Natural killer cell treated with Interleukin-12 subunit alpha and Interleukin-12 subunit beta and Interleukin-15 and Interleukin-18, amount 100 ng/mL, for 72 hours (primary cell): Measurements from ENCODE around the gene FAM120AOS. TPM values are rescaled to one million over a fixed set of nuclear protein-coding genes. Genes with fewer than 3 reads are reported as not detected.
"Not testable (repeated sequence)": the region's sequence is repeated elsewhere in the genome, so short reads cannot be mapped to it uniquely, and the experiment has no call there.

ENCODE experiments used
- ATAC-seq, 2 donors: fragments of 150-1000 bp; cut with Tn5 transposase in 1 of 2; sonication (Bioruptor Pico), chemical (Tn5 transposase) in 1 of 2; 2 replicates each; pipeline ENCODE4 v1.10.0; 2021
- DNase-seq: peaks from one replicate; pipeline ENCODE4 v3.0.0; 2022; ENCODE audit warnings: low spot score
- H3K27ac Mint-ChIP-seq, 2 donors: 1 replicate in 1 of 2; 2 replicates in 1 of 2; pipeline ENCODE4 v1.8.0; 2022; ENCODE audit warnings: mixed read lengths in 2 of 2, mild to moderate bottlenecking in 1 of 2, moderate library complexity in 1 of 2
- H3K27me3 Mint-ChIP-seq, 2 donors: 1 replicate in 1 of 2; 2 replicates in 1 of 2; pipeline ENCODE4 v1.8.0; 2022; ENCODE audit warnings: mixed read lengths in 2 of 2
- H3K36me3 Mint-ChIP-seq: one replicate; pipeline ENCODE4 v1.8.0; 2022; ENCODE audit warnings: mixed read lengths
- H3K4me1 Mint-ChIP-seq, 2 donors: 1 replicate in 1 of 2; 2 replicates in 1 of 2; pipeline ENCODE4 v1.8.0; 2022; ENCODE audit warnings: low read depth in 2 of 2, mixed read lengths in 2 of 2, mild to moderate bottlenecking in 1 of 2
- H3K4me3 Mint-ChIP-seq: one replicate; pipeline ENCODE4 v1.8.0; 2022; ENCODE audit warnings: mixed read lengths
- H3K9me3 Mint-ChIP-seq: 2 replicates; pipeline ENCODE4 v1.8.0; 2022; ENCODE audit warnings: mixed read lengths
- total RNA-seq, 2 donors: library from RNA; stranded (reverse); gene quantifications; one replicate each; pipeline ENCODE4 v1.2.3, GENCODE V29; 2022

Gene FAM120AOS
- total RNA-seq, 2 donors from 2014 or later, result 28.6 to 36.0 TPM

- H3K27ac Mint-ChIP-seq, result peak overlapping the region in 1 of 2 donors; percentile 39
- H3K4me1 Mint-ChIP-seq, result peaks cover 12 to 17% of the 10 kb centered on the region in 2 donors
- no peak for ATAC-seq
- DNase-seq, result no peak
- peaks cover 13% of the 10 kb centered on the region for H3K36me3 Mint-ChIP-seq
- no peak overlapping the region for H3K4me3 Mint-ChIP-seq
- H3K27me3 Mint-ChIP-seq, result no peaks in the 10 kb centered on the region
- no peaks in the 10 kb centered on the region for H3K9me3 Mint-ChIP-seq
These were observed 7.3 kb downstream of the FAM120AOS start for GRCh38 chr9:93446073-93446472.

- Mint-ChIP-seq H3K4me1 (peaks cover 0 to under 1% of the 10 kb centered on the region in 2 donors), H3K9me3 (no peaks in the 10 kb centered on the region), H3K27ac (no peak overlapping the region), H3K4me3 (no peak overlapping the region), H3K27me3 (no peaks in the 10 kb centered on the region), H3K36me3 (peaks cover 4% of the 10 kb centered on the region)
- no peak for DNase-seq
- ATAC-seq, result no peak
These were observed 12.3 kb downstream of the FAM120AOS start for GRCh38 chr9:93440896-93441580.

DNA sequence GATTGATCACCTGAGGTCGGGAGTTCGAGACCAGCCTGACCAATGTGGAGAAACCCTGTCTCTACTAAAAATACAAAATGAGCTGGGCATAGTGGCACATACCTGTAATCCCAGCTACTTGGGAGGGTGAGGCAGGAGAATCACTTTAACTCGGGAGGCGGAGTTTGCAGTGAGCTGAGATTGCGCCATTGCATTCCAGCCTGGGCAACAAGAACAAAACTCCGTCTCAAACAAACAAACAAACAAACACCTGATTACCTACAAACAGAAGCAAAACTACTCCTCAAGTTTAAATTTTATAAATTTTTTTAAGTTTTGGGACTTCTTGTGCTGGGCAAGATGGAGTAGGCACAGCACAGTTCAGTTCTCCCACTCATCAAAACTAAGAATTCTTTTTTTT lies 14.1 kb downstream of the FAM120AOS start:
- not testable (repeated sequence) for ATAC-seq, H3K27ac Mint-ChIP-seq, H3K36me3 Mint-ChIP-seq, H3K27me3 Mint-ChIP-seq, H3K9me3 Mint-ChIP-seq, DNase-seq, H3K4me3 Mint-ChIP-seq, H3K4me1 Mint-ChIP-seq

DNA sequence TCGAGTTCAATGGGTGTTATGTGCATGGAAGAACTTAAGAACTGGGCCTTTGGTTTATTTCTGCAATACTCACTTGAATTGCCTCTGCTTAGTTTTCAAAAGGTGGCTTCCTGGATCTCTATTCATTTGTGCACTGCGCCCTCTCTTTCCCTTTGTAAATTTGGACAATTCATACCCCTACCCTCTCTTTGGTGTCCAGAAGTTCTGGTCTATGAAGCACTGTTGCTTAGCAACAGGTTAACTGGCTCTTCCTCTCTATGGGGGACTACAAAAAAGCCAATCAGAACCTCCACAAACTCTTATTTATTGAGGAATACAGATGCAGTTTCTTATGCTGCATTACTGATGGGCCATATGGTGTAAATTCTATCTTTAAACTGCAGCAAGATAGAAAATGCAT lies 15.4 kb downstream of the FAM120AOS start:
- H3K4me3 Mint-ChIP-seq, result no peak overlapping the region
- H3K9me3 Mint-ChIP-seq, result no peaks in the 10 kb centered on the region
- DNase-seq, result no peak
- peaks cover 4% of the 10 kb centered on the region for H3K36me3 Mint-ChIP-seq
- ATAC-seq, result no peak
- no peak overlapping the region for H3K27ac Mint-ChIP-seq
- peaks cover 2 to 5% of the 10 kb centered on the region in 2 donors for H3K27me3 Mint-ChIP-seq
- no peaks in the 10 kb centered on the region for H3K4me1 Mint-ChIP-seq

- Mint-ChIP-seq H3K27me3 (peaks cover 3 to 8% of the 10 kb centered on the region in 2 donors), H3K27ac (no peak overlapping the region), H3K4me1 (peaks cover 0 to 2% of the 10 kb centered on the region in 2 donors), H3K9me3 (no peaks in the 10 kb centered on the region), H3K36me3 (peaks cover 4% of the 10 kb centered on the region), H3K4me3 (no peak overlapping the region)
- no peak for ATAC-seq
- DNase-seq, result no peak
These were observed 16.6 kb downstream of the FAM120AOS start for GRCh38 chr9:93436655-93437407.

DNA sequence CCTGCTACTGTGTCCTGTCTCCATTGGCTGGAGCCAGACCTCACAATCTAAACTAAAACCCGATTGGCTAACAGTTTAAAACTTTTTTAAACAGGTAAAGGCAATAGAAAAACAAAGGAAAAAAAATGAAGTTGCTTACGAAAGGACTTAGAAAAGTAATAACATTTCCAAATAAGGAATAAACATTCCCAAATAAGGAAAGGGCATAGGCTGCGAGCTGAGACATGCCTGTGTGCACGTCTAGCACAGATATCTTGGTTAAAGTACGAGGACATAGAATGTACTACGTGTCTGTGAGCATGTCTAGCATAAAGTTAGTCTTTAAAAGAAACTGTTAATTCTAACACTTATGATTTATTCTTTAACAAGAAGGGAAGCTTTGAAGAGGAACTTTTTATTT lies 17.2 kb downstream of the FAM120AOS start:
- H3K4me1 Mint-ChIP-seq, result peaks cover 0 to 7% of the 10 kb centered on the region in 2 donors
- H3K9me3 Mint-ChIP-seq, result no peaks in the 10 kb centered on the region
- no peak overlapping the region for H3K27ac Mint-ChIP-seq
- DNase-seq (no peak), ATAC-seq (no peak)
- H3K36me3 Mint-ChIP-seq, result peaks cover 4% of the 10 kb centered on the region
- peaks cover 8 to 14% of the 10 kb centered on the region in 2 donors for H3K27me3 Mint-ChIP-seq
- H3K4me3 Mint-ChIP-seq, result no peak overlapping the region

DNA sequence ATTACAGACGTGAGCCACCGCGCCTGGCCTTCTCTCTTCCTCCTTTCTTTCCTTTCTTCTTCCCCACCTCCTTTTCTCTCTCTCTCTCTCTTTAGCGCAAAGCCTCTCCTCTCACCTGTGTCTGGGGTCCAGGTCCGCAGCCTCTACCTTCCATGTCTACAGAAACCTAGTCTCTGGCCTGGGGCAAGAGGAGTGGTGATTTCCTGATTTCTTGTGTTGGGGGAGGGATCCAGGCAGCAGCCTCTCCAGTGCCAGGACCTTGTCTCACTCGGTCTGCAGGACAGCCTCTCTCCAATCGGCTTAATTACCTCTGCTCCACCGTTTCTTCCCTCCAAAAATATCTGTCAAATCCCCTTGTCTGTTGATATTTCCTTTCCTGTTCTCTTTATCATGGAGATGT lies 18.0 kb downstream of the FAM120AOS start:
- Mint-ChIP-seq H3K9me3 (no peaks in the 10 kb centered on the region), H3K27me3 (peaks cover 8 to 15% of the 10 kb centered on the region in 2 donors), H3K4me3 (no peak overlapping the region), H3K36me3 (peaks cover 4% of the 10 kb centered on the region), H3K4me1 (peaks cover 0 to 7% of the 10 kb centered on the region in 2 donors), H3K27ac (no peak overlapping the region)
- DNase-seq, result no peak
- ATAC-seq, result no peak

- peaks cover 8 to 15% of the 10 kb centered on the region in 2 donors for H3K27me3 Mint-ChIP-seq
- ATAC-seq (no peak), DNase-seq (no peak)
- peaks cover 4% of the 10 kb centered on the region for H3K36me3 Mint-ChIP-seq
- H3K4me1 Mint-ChIP-seq, result peaks cover 0 to 7% of the 10 kb centered on the region in 2 donors
- no peaks in the 10 kb centered on the region for H3K9me3 Mint-ChIP-seq
- H3K4me3 Mint-ChIP-seq, result no peak overlapping the region
- no peak overlapping the region for H3K27ac Mint-ChIP-seq
These were observed 19.3 kb downstream of the FAM120AOS start for GRCh38 chr9:93434056-93434455.

- H3K4me3 Mint-ChIP-seq, result no peak overlapping the region
- H3K9me3 Mint-ChIP-seq, result no peaks in the 10 kb centered on the region
- no peak for ATAC-seq
- peaks cover 0 to 7% of the 10 kb centered on the region in 2 donors for H3K4me1 Mint-ChIP-seq
- H3K27ac Mint-ChIP-seq, result no peak overlapping the region
- H3K27me3 Mint-ChIP-seq, result peaks cover 8 to 19% of the 10 kb centered on the region in 2 donors
- H3K36me3 Mint-ChIP-seq, result peaks cover 1% of the 10 kb centered on the region
- no peak for DNase-seq
These were observed 20.4 kb downstream of the FAM120AOS start for GRCh38 chr9:93432964-93433363.

DNA sequence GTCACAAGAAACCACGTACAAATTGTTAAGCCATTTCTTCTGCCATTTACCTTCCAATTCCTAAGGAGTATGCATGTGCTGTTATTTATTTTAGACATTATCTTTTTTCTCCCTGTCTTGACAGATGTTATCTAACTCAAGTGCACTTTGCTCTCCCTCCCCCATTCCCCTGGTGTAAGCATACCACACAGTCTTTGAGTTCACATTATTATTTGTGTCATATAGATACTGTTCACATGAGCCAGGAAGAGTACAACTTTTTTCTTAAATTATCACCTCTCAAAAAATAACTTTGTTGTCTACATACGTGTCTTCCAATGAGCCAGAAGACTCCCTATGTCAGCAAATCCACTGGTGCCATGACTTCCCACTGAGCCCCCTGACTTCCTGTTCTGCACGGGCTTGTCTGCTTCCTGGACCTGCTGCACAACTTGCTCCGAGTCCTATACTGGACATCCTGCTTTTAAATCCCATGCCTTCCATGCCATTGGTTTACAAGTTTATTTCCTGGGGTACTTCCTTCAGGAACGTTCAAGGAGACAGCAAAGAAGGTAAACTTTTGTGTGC lies 21.8 kb downstream of the FAM120AOS start:
- ATAC-seq (no peak), DNase-seq (no peak)
- H3K36me3 Mint-ChIP-seq, result no peaks in the 10 kb centered on the region

GRCh38 chr9:93427655-93428379 lies 25.6 kb downstream of the FAM120AOS start:
- no peak overlapping the region for H3K4me3 Mint-ChIP-seq
- no peaks in the 10 kb centered on the region for H3K36me3 Mint-ChIP-seq
- H3K27me3 Mint-ChIP-seq, result peaks cover 18 to 50% of the 10 kb centered on the region in 2 donors
- no peak overlapping the region for H3K27ac Mint-ChIP-seq
- H3K4me1 Mint-ChIP-seq, result peaks cover 0 to 7% of the 10 kb centered on the region in 2 donors
- DNase-seq (no peak), ATAC-seq (no peak)
- no peaks in the 10 kb centered on the region for H3K9me3 Mint-ChIP-seq

More for the DNA sequence above, 21.8 kb downstream of the FAM120AOS start:
- Mint-ChIP-seq H3K27me3 (peaks cover 8 to 30% of the 10 kb centered on the region in 2 donors), H3K4me3 (no peak overlapping the region), H3K4me1 (peaks cover 0 to 7% of the 10 kb centered on the region in 2 donors), H3K27ac (no peak overlapping the region), H3K9me3 (no peaks in the 10 kb centered on the region)

DNA sequence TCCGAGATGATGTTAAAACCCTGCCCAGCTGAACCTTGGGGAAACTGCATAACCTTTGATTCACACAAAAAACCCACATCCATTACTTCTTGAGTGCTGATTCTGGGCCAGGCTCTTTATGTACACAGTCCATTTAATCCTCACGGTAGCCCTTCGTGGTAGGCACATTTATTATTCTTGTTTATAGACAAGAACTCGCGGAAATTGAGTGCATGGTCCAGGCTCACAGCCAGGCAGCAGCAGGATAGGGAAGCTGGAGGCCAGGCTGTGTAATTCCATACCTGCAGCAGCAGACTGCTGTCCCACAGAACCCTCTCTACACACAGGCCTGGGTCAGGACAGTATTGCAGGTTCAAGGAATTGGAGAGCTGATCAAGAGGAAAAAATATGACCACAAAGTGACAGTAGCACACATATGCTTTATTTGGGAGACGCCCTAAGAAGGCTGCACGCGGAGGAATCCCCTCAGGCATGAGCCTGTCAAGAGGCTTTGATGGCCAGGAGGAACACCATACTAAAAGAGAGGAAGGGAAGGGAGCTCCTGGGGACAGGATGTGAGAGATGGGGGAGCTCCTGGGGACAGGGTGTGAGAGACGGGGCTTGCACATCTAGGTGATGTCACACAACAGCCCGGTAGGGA lies 30.3 kb downstream of the FAM120AOS start:
- H3K27me3 Mint-ChIP-seq, result peaks cover 19 to 37% of the 10 kb centered on the region in 2 donors
- H3K4me3 Mint-ChIP-seq, result no peak overlapping the region
- peaks cover 8% of the 10 kb centered on the region for H3K36me3 Mint-ChIP-seq
- ATAC-seq (peak in 1 of 2 donors; percentile 27), DNase-seq (no peak)
- no peaks in the 10 kb centered on the region for H3K9me3 Mint-ChIP-seq
- H3K4me1 Mint-ChIP-seq, result no peaks in the 10 kb centered on the region
- H3K27ac Mint-ChIP-seq, result no peak overlapping the region

DNA sequence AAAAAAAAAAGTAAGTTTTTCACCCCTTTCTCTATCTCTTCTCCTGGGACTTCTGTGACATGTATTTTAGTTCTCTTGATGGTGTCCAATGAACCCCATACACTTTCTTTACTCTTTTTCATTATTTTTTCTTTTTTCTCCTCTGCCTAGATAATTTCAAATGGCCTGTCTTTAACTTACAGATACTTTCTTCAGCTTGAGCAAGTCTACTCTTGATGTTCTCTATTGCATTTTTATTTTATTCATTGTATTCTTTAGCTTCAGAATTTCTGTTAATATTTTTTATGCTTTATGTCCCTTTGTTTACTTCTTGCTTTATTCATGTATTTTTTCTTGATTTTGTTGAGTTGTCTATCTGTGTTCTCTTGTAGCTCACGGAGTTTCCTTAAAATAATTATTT lies 34.4 kb downstream of the FAM120AOS start:
- DNase-seq (no peak), ATAC-seq (no peak)
- H3K4me1 Mint-ChIP-seq, result no peaks in the 10 kb centered on the region
- peaks cover 25 to 28% of the 10 kb centered on the region in 2 donors for H3K27me3 Mint-ChIP-seq
- H3K9me3 Mint-ChIP-seq, result peaks cover 5% of the 10 kb centered on the region
- no peak overlapping the region for H3K27ac Mint-ChIP-seq
- peaks cover 13% of the 10 kb centered on the region for H3K36me3 Mint-ChIP-seq
- H3K4me3 Mint-ChIP-seq, result no peak overlapping the region
